GM21717 (cell line): ENCODE results near the gene ENKUR.

Experiments
- ATAC-seq: cut with Tn5 transposase; IDR thresholded peaks from one replicate; pipeline ENCODE4 v1.9.1; 2021; ENCODE audit warnings: mild to moderate bottlenecking, moderate library complexity; ENCODE audit not compliant: unreplicated experiment

The ENKUR gene, protein sequence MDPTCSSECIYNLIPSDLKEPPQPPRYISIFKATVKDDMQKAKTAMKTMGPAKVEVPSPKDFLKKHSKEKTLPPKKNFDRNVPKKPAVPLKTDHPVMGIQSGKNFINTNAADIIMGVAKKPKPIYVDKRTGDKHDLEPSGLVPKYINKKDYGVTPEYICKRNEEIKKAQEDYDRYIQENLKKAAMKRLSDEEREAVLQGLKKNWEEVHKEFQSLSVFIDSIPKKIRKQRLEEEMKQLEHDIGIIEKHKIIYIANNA

DNA sequence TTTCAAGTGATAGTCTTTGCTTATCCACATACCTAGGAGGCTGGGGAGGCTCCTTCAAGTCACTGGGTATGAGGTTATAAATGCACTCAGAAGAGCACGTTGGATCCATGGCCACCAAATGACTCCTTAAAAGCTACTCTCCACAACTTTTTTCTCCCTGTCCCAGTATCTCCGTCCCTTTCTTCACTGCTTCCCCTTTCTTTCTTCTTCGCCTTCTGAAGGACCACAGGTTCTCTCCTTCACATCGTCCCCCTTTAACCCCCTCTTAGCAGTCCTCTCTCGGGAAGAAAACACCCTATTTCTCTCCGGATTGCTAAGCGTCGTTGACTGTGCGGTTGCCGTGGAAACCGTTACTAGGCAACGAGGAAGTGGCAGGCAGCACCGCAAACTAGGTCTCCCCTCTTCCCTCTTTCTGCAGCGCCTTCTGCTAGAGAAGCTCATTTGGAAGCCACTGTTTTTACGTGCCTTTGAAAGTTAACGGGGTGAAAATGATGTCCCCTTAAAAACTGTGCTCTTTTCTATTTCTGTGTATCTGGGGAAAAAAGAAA is at the start of gene ENKUR:
Gene ENKUR, minus strand, starts transcription at position 331 of the 548 bp plus-strand sequence. Its CDS starts 222 bp downstream, at position 109.
- peak; percentile 66 for ATAC-seq

DNA sequence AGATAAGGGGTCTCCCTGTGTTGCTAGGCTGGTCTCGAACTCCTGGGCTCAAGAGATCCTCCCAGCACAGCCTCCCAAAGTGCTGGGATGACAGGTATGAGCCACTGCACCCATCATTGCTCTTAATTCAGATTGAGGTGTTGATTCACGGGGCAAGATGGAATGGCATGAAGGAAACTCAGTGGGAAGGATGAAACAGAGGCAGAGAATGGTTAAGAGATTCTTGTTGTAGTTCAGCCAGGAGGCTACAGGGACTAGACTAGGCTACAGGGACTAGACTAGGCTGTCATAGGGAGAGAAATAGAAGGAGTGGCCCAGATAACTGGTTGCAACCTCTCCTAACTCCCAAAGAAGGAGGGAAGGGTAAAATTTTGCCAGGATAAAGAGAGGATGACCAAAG is 48.4 kb upstream of the ENKUR start:
- ATAC-seq, result no peak

DNA sequence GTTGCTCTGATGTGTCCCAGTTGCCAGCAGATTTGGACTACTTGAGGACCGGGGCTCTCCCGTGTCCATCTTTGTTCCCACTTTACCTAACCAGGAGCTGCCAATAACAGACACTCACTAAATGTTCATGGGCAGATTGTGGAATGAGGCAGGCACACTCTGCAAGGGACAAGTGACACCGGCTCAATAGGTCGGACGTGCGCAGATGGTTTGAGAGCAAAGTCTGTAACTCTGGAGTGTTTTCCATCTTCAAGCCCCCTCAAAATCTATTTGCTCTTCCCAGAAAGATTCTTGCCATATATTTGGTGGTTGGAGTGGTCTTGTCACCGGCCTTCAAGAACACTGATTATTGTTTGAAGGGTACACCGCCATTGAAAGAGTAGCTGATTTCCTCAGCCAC is 47.7 kb upstream of the ENKUR start:
- ATAC-seq, result no peak

DNA sequence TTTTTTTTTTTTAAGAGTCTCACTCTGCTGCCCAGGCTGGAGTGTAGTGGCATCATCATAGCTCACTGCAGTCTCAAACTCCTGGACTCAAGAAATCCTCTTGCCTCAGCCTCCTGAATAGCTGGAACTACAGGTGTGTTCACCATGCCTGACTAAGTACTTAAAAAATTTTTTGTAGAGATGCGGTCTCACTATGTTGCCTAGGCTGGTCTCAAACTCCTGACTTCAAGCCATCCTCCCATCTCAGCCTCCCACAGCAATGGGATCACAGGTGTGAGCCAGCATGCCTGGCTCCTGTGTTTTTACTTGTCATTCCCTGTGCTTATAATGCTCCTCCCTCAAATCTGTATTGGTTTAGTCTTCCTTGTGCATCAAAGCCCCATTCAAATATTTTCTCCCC is 47.2 kb upstream of the ENKUR start:
- no peak for ATAC-seq

DNA sequence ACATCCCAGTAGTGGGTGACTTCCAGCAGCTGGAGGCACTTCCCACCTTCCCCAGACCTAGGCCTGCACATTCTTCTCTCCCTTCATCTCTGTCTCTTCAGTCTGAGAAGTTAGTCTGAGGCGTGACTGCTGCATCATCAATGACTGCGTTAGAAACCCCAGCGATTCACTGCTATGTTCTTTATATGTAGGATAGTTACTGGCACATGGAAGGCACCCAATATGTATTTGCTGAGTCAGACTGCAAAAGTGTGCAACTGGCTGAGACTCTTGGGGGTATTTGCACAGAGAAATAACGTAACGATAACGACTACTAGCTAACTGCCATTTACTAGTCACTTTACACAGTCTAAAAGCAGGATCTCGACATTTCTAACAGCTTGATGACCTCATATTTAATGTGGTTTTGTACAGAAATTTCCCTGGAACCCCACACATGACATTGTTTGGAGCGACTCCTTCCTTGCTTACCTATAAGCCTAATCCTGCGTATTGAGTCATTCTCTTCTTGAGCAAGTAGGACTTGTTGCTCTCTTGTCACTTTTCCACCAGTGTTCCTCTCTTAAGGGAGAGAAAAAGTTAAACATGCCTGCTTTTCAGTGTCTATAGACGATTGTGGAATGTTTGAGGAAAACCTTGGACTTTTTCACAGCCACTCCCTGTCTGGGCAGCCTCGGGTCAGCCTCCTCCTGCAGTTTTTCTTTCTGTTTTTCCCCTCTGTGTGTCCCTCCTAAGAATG is 45.9 kb upstream of the ENKUR start:
- no peak for ATAC-seq

DNA sequence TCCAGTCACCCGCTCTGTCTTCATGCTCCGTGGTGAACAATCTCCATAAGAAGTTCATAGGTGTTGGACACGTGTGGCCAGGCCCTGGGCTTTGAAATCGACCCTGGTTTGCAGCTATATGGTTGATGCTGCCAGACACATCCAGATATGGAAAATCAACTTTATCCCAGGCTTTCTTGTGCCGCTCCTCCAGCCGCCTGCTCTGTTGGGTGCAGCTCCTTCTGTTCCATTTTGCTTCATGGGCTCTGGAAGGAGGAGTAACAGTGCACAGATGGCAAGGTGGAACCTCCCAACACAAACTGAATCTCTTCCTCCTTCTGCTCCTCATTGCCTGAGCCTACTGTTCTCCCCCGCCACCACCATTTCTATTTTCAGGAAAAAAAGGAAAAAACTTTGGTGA is 45.2 kb upstream of the ENKUR start:
- ATAC-seq, result no peak

DNA sequence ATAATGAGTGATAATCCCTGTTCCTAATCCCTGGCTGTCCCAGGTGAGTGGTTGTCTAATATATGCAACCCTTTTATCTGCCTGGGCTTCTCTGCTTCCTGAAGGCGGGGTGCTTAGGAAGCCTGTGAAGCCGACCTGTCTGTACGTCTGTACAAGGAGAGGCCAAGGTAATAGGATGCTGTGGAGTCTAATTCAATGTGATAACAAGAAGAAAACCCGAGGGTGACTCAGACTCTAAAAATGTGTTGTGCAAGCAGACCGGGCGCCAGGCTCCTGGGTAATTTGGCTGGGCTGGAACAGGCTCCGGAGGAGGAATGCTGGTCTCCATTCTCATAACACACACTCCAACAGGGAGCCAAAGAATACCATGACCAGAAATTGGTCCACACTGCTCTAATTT is 44.0 kb upstream of the ENKUR start:
- ATAC-seq, result no peak

DNA sequence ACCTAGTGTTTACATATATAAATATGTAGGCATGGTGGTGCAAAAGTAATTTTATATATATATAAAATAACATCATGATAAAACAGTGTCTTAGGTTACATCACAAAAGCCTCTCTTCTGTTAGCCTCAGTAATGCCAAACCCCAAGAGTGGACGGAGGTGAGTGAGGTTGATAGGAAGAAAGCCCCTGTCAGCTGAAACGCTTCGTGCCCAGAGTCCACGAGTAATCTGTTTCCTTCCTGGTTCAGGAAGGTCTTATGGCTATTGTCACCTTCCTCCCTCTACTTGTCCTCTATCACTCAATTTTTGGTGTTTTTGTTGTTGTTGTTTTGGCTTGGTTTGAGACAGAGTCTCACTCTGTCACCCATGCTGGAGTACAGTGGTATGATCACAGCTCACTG is 41.9 kb upstream of the ENKUR start:
- no peak for ATAC-seq

DNA sequence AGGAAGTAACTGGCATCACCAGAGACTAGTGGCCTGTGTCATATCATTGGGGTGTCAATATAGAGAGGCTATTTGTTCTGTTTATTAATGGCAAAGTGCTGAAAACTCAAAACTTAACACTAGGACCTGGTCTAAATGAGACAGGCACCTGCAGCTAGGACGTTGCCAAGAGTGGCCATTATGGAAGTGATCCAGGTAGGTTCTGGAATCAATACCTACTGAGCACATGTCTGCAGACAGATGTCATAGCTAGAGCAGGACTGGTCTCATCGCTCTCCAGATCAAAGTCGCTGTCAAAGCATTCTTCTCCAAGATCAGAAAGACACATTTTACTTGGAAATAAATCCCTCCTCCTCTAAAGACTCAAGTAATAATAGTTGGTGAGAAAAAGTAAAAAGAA is 40.8 kb upstream of the ENKUR start:
- no peak for ATAC-seq

DNA sequence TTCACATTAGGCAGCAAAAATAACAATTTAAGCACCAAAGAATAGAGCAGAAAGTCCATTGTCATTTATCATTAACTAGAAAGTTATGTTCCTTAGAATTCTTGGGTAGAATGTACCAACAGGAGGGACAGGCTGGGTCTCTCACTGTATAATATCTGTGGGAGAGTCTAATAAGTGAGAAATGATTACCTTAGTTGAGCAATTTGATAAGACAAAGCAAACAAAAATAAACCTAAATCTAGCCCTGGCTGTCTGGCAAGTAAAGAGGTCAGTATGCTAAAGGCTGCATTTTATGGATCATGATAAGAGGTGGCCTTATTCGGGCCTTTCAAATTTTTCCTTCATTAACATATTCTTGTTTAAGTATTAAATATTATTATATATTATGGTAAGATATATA is 36.1 kb upstream of the ENKUR start:
- no peak for ATAC-seq

DNA sequence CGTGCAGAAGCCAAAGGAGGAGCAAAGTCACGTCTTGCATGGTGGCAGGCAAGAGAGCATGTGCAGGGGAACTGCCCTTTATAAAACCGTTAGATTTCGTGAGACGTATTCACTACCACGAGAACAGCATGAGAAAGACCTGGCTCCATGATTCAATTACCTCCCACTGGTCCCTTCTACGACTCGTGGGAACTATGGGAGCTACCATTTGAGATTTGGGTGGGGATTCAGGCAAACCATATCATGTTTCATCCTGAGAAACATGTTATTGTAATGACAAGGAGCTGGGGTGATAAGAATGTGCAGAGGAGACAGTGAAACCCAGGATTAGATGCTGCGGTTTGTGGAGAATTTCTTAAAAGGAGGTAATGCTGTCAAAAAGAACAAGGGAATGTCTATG is 34.4 kb upstream of the ENKUR start:
- ATAC-seq, result no peak

DNA sequence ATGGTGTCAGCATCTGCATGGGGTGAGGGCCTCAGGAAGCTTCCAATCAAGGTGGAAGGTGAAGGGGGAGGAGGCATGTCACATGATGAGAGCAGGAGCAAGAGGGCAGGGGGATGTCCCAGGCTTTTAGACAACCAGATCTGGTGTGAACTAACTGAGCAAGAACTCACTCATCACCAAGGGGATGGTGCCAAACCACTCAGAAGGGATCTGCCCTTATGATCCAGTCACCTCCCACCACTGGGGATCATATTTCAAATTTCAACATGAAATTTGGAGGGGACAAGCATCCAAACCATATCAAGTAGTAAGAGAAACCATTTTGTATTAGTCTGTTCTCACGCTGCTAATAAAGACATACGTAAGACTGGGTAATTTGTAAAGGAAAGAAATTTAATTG is 34.0 kb upstream of the ENKUR start:
- no peak for ATAC-seq

DNA sequence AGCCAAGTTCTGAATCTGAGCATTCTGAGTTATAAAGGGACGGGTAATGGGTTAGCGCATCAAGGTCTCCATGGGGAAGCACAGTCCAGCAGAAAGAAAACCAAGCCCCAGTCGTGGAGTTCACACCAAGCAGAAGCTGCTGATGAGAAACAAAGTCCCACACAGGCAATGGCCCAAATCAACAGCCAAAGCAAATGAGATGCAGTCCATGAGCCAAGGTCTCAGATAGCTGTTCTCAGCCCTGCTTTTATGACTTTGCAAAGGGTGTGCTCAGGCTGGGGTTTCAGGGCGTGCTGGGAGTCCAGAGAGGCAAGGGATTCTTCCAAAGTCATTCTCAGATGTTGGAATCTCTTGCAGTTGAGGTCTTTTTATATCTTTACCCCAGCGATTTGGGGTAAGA is 32.5 kb upstream of the ENKUR start:
- no peak for ATAC-seq

DNA sequence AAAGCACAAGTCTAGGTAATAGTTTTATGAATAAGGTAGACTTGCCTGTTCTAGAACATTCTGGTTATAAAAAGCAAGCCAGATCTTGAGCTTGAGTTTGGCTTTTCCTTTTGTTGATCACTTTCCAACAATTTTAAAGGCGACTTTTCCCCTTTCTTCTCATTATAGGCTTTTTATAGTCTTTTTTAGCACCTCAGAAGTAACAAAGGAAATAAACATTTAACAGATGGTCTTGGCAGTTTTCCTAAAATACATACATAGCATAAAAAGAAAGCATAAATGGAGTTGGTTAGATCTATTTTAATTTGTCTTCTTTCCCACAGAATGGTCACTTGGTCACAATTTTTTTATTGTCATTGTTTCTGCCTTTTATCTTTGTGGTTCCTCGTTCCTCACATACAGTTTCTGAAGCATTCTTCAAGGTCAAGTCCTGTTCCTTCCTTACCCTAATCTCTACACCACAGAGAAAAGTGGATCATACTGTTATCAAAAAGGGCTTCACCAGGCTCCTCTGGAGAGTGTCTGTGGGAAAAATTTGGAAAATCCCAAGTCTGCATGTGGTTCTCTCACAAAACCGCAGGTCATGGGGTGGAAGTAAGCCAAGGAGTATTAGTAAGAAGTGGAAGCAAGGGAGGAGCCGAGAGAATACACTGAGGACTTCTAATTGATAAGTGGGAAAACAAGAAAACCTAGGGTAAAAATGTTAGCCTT is 31.8 kb upstream of the ENKUR start:
- no peak for ATAC-seq

DNA sequence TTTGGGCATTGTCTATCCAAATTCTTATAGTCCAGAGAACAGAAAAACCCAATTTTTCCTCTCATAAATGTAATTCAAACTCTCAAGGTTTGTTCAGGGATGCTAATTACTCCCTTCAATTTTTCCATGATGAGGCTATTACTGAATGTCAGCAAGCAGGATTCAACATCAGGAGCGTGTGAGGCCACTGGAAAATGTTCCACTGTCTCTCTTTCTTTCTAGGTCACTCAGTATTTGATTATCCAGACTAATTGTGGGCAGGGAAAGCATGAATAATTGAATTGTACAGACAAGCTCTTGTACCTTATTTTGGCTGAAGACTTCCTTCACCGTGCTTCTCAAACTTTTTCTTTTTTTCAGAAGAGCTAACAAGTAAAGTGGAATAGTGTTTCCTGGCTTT is 31.1 kb upstream of the ENKUR start:
- no peak for ATAC-seq

DNA sequence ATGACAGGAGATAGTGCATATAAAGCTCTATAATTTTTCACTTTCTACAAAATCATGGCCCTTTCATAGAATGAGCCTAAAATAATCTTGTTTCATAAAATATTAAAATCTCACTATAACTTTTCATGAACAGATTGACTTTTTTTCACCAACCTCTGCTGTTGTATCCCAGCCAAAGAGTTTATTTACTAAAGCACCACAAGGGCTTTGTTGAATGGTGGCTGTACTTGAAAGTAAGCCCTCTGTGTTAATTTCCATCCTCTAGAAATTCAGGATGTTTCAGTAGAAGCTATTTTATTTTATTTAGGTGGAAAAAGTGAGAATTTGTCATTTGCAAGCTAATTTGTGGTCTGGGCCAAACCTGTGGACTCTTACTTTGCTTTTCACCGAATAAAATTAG is 30.7 kb upstream of the ENKUR start:
- ATAC-seq, result no peak

DNA sequence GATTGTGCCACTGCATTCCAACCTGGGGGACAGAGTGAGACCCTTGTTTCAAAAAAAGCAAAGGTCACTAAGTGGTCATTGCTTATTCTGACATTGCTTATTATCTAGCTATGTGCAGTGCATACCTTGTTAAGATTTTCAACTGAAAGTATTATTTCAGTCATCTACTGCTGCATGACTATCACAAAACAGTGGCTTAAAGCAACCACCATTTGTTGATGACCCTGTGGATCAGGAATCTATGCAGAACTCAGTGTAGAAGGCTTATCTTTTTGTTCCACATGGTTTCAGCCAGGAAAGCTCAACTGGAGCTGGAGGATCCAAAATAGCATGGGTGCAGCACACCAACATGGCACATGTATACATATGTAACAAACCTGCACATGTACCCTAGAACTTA is 23.6 kb upstream of the ENKUR start:
- no peak for ATAC-seq

DNA sequence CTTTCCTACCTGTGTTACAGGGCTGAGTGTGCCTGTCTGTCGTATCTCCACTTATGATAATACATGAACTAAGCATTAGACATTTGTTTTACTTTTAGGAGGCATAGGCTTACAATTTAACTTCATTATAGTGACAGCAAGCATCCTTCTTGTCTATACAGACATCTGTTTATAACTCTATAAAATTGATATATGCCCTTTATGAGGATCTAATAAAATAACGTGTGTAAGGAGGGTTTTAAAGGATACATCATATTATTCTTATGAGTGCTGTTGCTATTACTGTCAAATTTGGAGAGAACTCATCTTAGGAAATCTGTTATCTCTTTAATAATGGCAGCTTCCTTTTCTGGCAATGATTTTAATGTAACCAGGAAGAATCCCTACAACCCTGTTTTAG is 22.4 kb upstream of the ENKUR start:
- no peak for ATAC-seq

DNA sequence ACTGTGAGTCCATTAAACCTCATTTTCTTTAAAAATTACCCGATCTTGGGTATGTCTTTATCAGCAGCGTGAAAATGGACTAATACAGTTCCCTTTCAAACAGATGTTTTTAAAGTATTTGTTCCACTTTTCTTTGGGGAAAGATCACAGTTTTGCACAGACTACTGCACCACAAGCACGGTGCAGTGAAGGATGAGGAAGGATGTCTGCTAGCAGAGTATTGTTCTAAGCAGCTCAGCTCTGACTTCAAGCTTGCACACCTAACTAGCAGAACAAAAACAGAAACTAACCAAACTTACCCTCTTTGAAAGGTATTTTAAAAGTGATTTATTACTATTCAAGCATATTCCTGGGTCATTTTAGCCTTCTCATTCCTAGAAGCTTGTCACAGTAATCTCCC is 20.4 kb upstream of the ENKUR start:
- ATAC-seq, result no peak

DNA sequence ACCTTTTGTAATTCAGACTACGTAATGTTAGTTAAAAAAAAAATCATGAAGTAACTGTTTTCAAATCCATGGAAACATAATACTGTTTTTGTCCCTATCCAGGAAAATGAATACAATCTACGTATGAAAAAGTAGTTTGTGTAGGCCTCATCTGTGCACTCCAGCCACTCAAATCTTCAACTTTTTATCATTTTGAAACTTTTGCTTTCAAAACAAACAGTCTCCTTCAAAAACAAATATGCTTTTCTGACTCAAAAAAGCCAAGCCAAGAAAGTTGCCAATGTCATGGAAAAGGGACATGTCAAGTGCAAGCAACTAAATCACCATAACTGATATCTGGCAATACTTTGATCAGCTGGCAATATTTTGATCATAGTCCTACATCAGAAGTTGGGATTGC is 13.6 kb upstream of the ENKUR start:
- ATAC-seq, result no peak

DNA sequence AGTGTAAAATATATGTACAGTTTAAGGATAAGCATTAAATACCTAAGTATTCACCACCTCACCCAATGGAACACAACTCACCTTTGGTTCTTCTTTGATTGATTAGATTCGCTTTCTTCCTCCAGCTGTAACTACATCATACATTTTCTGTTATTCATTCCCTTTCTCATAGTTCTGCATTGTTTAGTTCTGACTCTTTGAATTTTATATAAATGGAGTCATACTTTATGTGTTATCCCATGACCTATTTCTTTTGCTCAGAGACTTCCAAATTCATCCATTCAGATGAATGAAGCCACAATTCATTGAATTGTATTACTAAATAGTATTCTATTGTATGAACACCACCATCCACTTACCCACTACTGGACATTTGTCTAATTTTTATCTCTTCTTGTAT is 12.8 kb upstream of the ENKUR start:
- no peak for ATAC-seq

DNA sequence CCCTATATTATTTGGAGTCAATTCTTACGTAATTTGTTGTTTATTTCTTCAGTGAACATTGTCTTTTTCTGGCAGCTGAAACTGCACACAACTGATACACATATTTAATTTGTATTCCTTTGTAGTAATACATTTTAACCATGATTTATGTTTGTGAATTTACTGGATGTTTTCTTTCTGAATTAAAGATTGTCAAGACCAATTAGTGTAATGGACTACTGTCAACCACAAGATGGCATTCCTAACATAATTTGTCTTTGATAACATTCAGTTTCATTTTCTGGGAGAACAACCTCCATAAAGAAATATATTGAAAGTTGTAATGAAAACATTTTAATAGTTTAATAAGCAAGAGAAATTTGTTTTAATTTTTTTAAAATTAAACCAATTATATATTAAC is 10.5 kb upstream of the ENKUR start:
- ATAC-seq, result no peak
